HCT116 (cell line): ENCODE results near the gene LRRC56. TPM values are rescaled to one million over a fixed set of nuclear protein-coding genes. Genes with fewer than 3 reads are reported as not detected.

Source experiments
- ATAC-seq: fragments of 200-7000 bp; cut with Tn5 transposase; 2 replicates; pipeline ENCODE4 v1.9.1; 2020; ENCODE audit warnings: mild to moderate bottlenecking, moderate library complexity
- BruUV-seq: library from RNA; stranded (reverse); fragments of 400-500 nt; replicated peaks from 2 replicates; lab custom pipeline; 2021; lab: Mats Ljungman, UMichigan
- CTCF ChIA-PET: fragments of 300-600 bp; sonication (Branson Sonifier 250); formaldehyde crosslinking; loops from one replicate; lab custom pipeline; 2021; ENCODE audit warnings: antibody characterized with exemption; lab: Charles Lee
- POLR2A ChIA-PET: fragments of 300-600, 350-600 bp; sonication (Branson Sonifier 250); formaldehyde crosslinking; loops from one replicate; lab custom pipeline; 2021; ENCODE audit warnings: antibody characterized with exemption; lab: Charles Lee
- RAD21 ChIA-PET, 2 experiments: fragments of 300-600 bp; sonication (Branson Sonifier 250); formaldehyde crosslinking; loops; one replicate each; lab custom pipeline; 2023; ENCODE audit warnings: low total read pairs in 2 of 2; ENCODE audit not compliant: uncharacterized antibody in 2 of 2, unreplicated experiment in 2 of 2, low non-redundant PET in 1 of 2; lab: Charles Lee
- DNase-seq: peaks from one replicate; pipeline ENCODE4 v3.0.0-alpha.2; 2010; ENCODE audit warnings: low read depth, low spot score
- H2AFZ ChIP-seq: fragments of 200-600 bp; shearing (Covaris generic), sonication (generic); 2 replicates; pipeline ENCODE4 v1.6.1; 2017; ENCODE audit warnings: low read depth, mixed run types, mixed read lengths, antibody characterized with exemption, low read length; ENCODE audit not compliant: poor library complexity, severe bottlenecking
- H3K27ac ChIP-seq: 2 replicates; pipeline ENCODE4 v1.5.1; 2012; ENCODE audit warnings: low read depth, low read length
- H3K27me3 ChIP-seq: fragments of 200-600 bp; sonication (generic); 2 replicates; pipeline ENCODE4 v1.6.1; 2016; ENCODE audit warnings: mixed run types, low read length, mixed read lengths; ENCODE audit not compliant: insufficient read depth
- H3K36me3 ChIP-seq, 2 experiments: fragments of 200-500 bp in 1 of 2; fragments of 200-600 bp in 1 of 2; sonication (Bioruptor generic) in 1 of 2; sonication (generic) in 1 of 2; 2 replicates each; pipeline versions ENCODE4 v1.5.1 to v1.6.1; 2014 to 2016; ENCODE audit warnings: low read length in 2 of 2, inconsistent platforms in 1 of 2, mixed read lengths in 1 of 2, mixed run types in 1 of 2; ENCODE audit not compliant: insufficient read depth in 2 of 2, control insufficient read depth in 1 of 2
- H3K4me1 ChIP-seq, 2 experiments: fragments of 200-600 bp in 1 of 2; sonication (generic) in 1 of 2; 2 replicates each; pipeline versions ENCODE4 v1.5.1 to v1.6.1; 2012 to 2017; ENCODE audit warnings: low read length in 2 of 2, inconsistent platforms in 1 of 2, mild to moderate bottlenecking in 1 of 2, mixed read lengths in 1 of 2, mixed run types in 1 of 2, moderate library complexity in 1 of 2; ENCODE audit not compliant: insufficient read depth in 2 of 2, control insufficient read depth in 1 of 2
- H3K4me2 ChIP-seq: fragments of 200-600 bp; sonication (generic); 2 replicates; pipeline ENCODE4 v1.6.1; 2017; ENCODE audit warnings: mixed run types, low read length, mixed read lengths
- H3K4me3 ChIP-seq, 2 experiments: fragments of 200-600 bp in 1 of 2; sonication (generic) in 1 of 2; replicated peaks in 1 of 2; 2 replicates each; pipeline ENCODE4 v1.5.1; 2011 to 2016; ENCODE audit warnings: low read length in 2 of 2, control low read depth in 1 of 2, low read depth in 1 of 2, mild to moderate bottlenecking in 1 of 2, mixed read lengths in 1 of 2, mixed run types in 1 of 2
- H3K79me2 ChIP-seq: fragments of 200-600 bp; sonication (generic); 2 replicates; pipeline ENCODE4 v1.6.1; 2017; ENCODE audit warnings: mild to moderate bottlenecking, mixed run types, low read length, moderate library complexity, mixed read lengths; ENCODE audit not compliant: insufficient read depth
- H3K9ac ChIP-seq: fragments of 200-600 bp; sonication (generic); 2 replicates; pipeline ENCODE4 v1.6.1; 2016; ENCODE audit warnings: low read length, mixed read lengths
- H3K9me2 ChIP-seq: fragments of 200-600 bp; sonication (generic), shearing (Covaris generic); 2 replicates; pipeline ENCODE4 v1.6.1; 2017; ENCODE audit warnings: mixed run types, mild to moderate bottlenecking, moderate library complexity; ENCODE audit not compliant: insufficient read depth
- H3K9me3 ChIP-seq, 2 experiments: fragments of 200-500 bp in 1 of 2; fragments of 200-600 bp in 1 of 2; sonication (Bioruptor generic) in 1 of 2; sonication (generic) in 1 of 2; 2 replicates each; pipeline ENCODE4 v1.6.1; 2014 to 2017; ENCODE audit warnings: low read length in 2 of 2, mixed read lengths in 2 of 2, inconsistent platforms in 1 of 2, low read depth in 1 of 2, mild to moderate bottlenecking in 1 of 2, mixed run types in 1 of 2, moderate library complexity in 1 of 2; ENCODE audit not compliant: control insufficient read depth in 1 of 2, insufficient read depth in 1 of 2
- H4K20me1 ChIP-seq: fragments of 200-600 bp; sonication (generic), shearing (Covaris generic); 2 replicates; pipeline ENCODE4 v1.6.1; 2017; ENCODE audit warnings: mixed run types, mild to moderate bottlenecking, moderate library complexity; ENCODE audit not compliant: insufficient read depth
- CBX3 ChIP-seq: IDR thresholded peaks from 2 replicates; pipeline ENCODE4 v1.6.1; 2012; ENCODE audit warnings: low read depth
- CTCF ChIP-seq, 3 experiments: fragments of 200-600 bp in 1 of 3; sonication (generic) in 1 of 3; IDR thresholded peaks in 2 of 3; conservative IDR thresholded peaks in 1 of 3; 2 replicates each; pipeline ENCODE4 v1.5.1; 2012 to 2017; ENCODE audit warnings: low read depth in 2 of 3, low read length in 2 of 3, antibody characterized with exemption in 1 of 3, borderline replicate concordance in 1 of 3, control low read depth in 1 of 3, mild to moderate bottlenecking in 1 of 3, mixed read lengths in 1 of 3, mixed run types in 1 of 3, moderate library complexity in 1 of 3; ENCODE audit not compliant: insufficient read depth in 1 of 3
- EGR1 ChIP-seq: IDR thresholded peaks from 2 replicates; pipeline ENCODE4 v1.6.1; 2012; ENCODE audit warnings: low read depth
- ELF1 ChIP-seq: IDR thresholded peaks from 2 replicates; pipeline ENCODE4 v1.6.1; 2012; ENCODE audit warnings: low read depth, borderline replicate concordance
- EZH2 ChIP-seq: fragments of 200-600 bp; sonication (generic); IDR thresholded peaks from 2 replicates; pipeline ENCODE4 v1.6.1; 2017; ENCODE audit warnings: antibody characterized with exemption, mixed run types
- EZH2phosphoT487 ChIP-seq: fragments of 200-600 bp; IDR thresholded peaks from 2 replicates; pipeline ENCODE4 v1.6.1; 2018; ENCODE audit warnings: antibody characterized with exemption, borderline replicate concordance
- JUND ChIP-seq: IDR thresholded peaks from 2 replicates; pipeline ENCODE4 v1.6.1; 2012
- POLR2A ChIP-seq: IDR thresholded peaks from 2 replicates; pipeline ENCODE4 v1.7.0; 2011; ENCODE audit warnings: borderline replicate concordance; ENCODE audit not compliant: insufficient read depth, insufficient read length; ENCODE audit errors: extremely low read depth
- REST ChIP-seq: IDR thresholded peaks from 2 replicates; pipeline ENCODE4 v1.6.1; 2012; ENCODE audit warnings: low read depth
- SP1 ChIP-seq: IDR thresholded peaks from 2 replicates; pipeline ENCODE4 v1.6.1; 2012; ENCODE audit warnings: low read depth
- SRF ChIP-seq: IDR thresholded peaks from 2 replicates; pipeline ENCODE4 v1.6.1; 2012; ENCODE audit warnings: low read depth
- TCF7L2 ChIP-seq: IDR thresholded peaks from 2 replicates; pipeline ENCODE4 v1.7.0; 2011; ENCODE audit warnings: borderline replicate concordance, inconsistent platforms; ENCODE audit not compliant: insufficient read depth, insufficient read length; ENCODE audit errors: extremely low read depth
- YY1 ChIP-seq: IDR thresholded peaks from 2 replicates; pipeline ENCODE4 v1.6.1; 2011; ENCODE audit warnings: low read length, low read depth, moderate library complexity, mild to moderate bottlenecking; ENCODE audit not compliant: insufficient replicate concordance; ENCODE audit errors: extremely low read depth
- ZFX ChIP-seq: fragments of 450-650 bp; IDR thresholded peaks from 2 replicates; pipeline ENCODE4 v1.6.1; 2017
- intact Hi-C: fragments of 100-400 bp; cut with micrococcal nuclease; formaldehyde crosslinking; loops from 2 replicates; pipeline ENCODE4 v1.10.0; 2022
- total RNA-seq: library from RNA; stranded (reverse); gene quantifications from one replicate; pipeline ENCODE4 v1.2.1, GENCODE V29; 2021; ENCODE audit not compliant: unreplicated experiment

Gene LRRC56
- total RNA-seq, 1 experiment from 2014 or later, result 9.1 TPM

DNA sequence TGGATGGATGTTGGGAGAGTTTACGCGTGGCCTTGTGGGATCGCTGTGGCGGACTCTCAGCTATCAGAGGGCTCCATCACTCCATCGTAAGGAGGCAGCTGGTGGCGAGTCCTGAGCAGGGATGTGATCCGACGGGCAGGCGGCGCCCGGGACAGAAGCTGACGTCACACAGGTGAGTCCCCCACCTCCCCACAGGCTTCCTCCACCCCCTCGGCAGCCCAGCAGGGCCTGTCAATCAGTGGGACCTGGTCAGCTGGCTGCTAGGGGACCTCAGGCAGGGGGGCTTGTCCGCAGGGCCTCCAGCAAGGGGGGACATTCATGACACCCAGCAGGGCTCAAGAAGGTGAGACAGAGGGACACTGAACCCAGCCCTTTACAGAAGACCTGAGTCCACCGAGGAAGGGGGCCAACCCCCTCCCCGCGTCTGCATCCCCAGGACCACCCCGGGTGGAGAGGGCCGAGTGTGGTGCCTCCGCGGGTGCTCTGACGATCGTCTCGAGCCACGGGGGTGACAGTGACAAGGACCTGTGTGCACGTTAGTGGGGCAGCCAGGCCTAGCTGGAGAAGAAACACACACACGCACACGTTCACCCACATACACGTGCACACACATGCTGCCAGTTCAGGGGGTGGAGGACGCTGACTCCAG is 9.0 kb upstream of the LRRC56 start:
- no peaks in the 10 kb centered on the region for H3K4me1 ChIP-seq
- CTCF ChIA-PET, result no interaction called here
- RAD21 ChIA-PET, result no interaction called here

DNA sequence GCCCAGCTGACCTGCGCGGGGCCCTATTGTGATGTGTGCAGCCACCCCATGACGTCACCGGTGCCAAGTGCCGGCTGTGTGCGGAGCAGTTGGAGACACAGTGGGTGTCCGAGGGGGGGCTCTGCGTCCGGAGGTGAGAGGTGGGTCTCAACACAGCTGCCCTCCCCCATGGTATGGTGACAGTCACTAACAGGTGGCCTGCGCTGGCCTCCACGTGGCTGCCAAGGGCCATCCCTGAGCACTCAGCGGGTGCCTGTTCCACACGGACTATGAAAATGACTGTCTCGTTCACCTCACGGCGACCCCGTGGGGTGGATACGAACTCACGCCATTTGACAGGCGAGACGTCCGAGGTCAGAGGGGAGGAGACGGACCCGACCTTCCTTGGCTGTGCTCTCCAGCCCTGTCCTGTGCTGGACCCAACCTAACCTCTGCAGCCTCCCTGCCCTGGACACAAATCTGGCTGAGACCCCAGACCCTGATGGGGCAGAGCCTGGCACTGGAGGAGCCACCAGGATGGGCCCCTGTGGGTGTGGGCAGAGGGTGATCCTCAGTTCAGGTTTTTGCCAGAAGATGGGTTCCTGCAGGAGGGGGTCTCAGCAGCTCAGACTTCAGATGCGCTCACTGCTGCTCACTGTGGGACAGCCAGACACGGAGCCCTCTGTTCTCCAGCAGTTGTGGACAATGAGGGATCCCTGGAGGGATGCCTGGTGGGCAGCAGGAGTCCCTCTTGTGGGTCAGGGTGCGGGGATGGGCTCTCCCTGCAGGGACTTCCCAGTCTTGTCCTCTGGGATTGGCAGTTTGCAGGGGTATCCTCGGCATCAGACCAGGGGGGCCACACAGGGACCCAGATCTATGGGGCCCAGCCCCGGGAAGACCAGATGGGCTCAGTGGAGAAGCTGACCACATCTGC is 8.3 kb upstream of the LRRC56 start:
- no peaks in the 10 kb centered on the region for H3K9me3 ChIP-seq
- peaks cover 4% of the 10 kb centered on the region in 2 experiments; a peak in 3 of 4 replicates for H3K4me1 ChIP-seq
- peaks cover 0 to 26% of the 10 kb centered on the region in 2 experiments; a peak in 2 of 4 replicates for H3K36me3 ChIP-seq
- DNase-seq, result no peak
- intact Hi-C loops, result no loop called here
- RAD21 ChIA-PET, result no interaction called here
- no peak overlapping the region for H2AFZ ChIP-seq
- H3K79me2 ChIP-seq, result peaks cover 17% of the 10 kb centered on the region; the same call in 1 of the 2 replicates
- POLR2A ChIA-PET, result no interaction called here
- no peak overlapping the region for H3K4me3 ChIP-seq
- no peaks in the 10 kb centered on the region for H3K27me3 ChIP-seq
- H4K20me1 ChIP-seq, result no peaks in the 10 kb centered on the region
- H3K4me2 ChIP-seq, result no peak overlapping the region
- CTCF ChIA-PET, result no interaction called here
- no peak overlapping the region for H3K27ac ChIP-seq
- peak; percentile 16 for ATAC-seq
- no TSS peak for BruUV-seq
- no peaks in the 10 kb centered on the region for H3K9me2 ChIP-seq
- no peak overlapping the region for H3K9ac ChIP-seq
- TF ChIP-seq CBX3, result no peak
- no peak for TF ChIP-seq JUND
- no peak for TF ChIP-seq CTCF (IDR thresholded peaks at IDR 0.05 in 2 of 3, conservative IDR thresholded peaks at IDR 0.05 in 1 of 3; ENCODE audit: borderline replicate concordance in 1 of 3, insufficient read depth in 1 of 3, low read depth in 2 of 3, low read length in 2 of 3)
- no peak for TF ChIP-seq EZH2phosphoT487
- no peak for TF ChIP-seq EGR1
- TF ChIP-seq REST, result no peak
- TF ChIP-seq ZFX, result no peak
- TF ChIP-seq EZH2, result no peak
- no peak for TF ChIP-seq YY1
- TF ChIP-seq POLR2A, result no peak
- TF ChIP-seq SP1, result no peak
- no peak for TF ChIP-seq SRF

More for the DNA sequence above, 9.0 kb upstream of the LRRC56 start:
- DNase-seq, result no peak
- POLR2A ChIA-PET, result no interaction called here
- Histone ChIP-seq H4K20me1 (no peaks in the 10 kb centered on the region), H3K9ac (no peak overlapping the region), H3K27ac (no peak overlapping the region), H3K27me3 (no peaks in the 10 kb centered on the region), H3K4me2 (no peak overlapping the region), H3K79me2 (peaks cover 9% of the 10 kb centered on the region; the same call in 1 of the 2 replicates), H3K9me2 (no peaks in the 10 kb centered on the region), H3K36me3 (peaks cover 0 to 18% of the 10 kb centered on the region in 2 experiments; a peak in 2 of 4 replicates), H3K9me3 (no peaks in the 10 kb centered on the region), H3K4me3 (no peak overlapping the region), H2AFZ (no peak overlapping the region)
- no peak for ATAC-seq
- no TSS peak for BruUV-seq
- intact Hi-C loops, result no loop called here
- TF ChIP-seq EZH2 (no peak), EGR1 (no peak), TCF7L2 (no peak), ELF1 (no peak)
